H1 (cell line): ENCODE data around the gene NDST3. TPM values are rescaled to one million over a fixed set of nuclear protein-coding genes. Genes with fewer than 3 reads are reported as not detected.

Source experiments
- CTCF ChIA-PET: fragments of 300-600 bp; sonication (Branson Sonifier 250); formaldehyde crosslinking; loops from one replicate; lab custom pipeline; 2021; ENCODE audit not compliant: partially characterized antibody; lab: Charles Lee
- POLR2A ChIA-PET: fragments of 300-600 bp; sonication (Branson Sonifier 250); formaldehyde crosslinking; loops from one replicate; lab custom pipeline; 2021; ENCODE audit warnings: inconsistent platforms; ENCODE audit not compliant: partially characterized antibody; lab: Charles Lee
- DNase-seq, 2 experiments: peaks; one replicate each; pipeline versions ENCODE4 v3.0.0 to v3.0.0-alpha.2; 2010 to 2022; ENCODE audit warnings: low spot score in 2 of 2, low read depth in 1 of 2, mixed read lengths in 1 of 2
- FAIRE-seq: peaks from 2 replicates; lab custom pipeline; 2011; peaks lifted over from hg19 to GRCh38; lab: Jason Lieb, UNC
- H2AFZ ChIP-seq: 2 replicates; pipeline ENCODE4 v1.8.1; 2012; ENCODE audit warnings: low read length, inconsistent platforms
- H2AK5ac ChIP-seq: 2 replicates; pipeline ENCODE4 v1.6.1; 2013; ENCODE audit warnings: low read depth, low read length
- H2BK120ac ChIP-seq: replicated peaks from 2 replicates; pipeline ENCODE3; 2013; ENCODE audit warnings: low read depth, low read length, inconsistent platforms
- H2BK12ac ChIP-seq: 2 replicates; pipeline ENCODE4 v1.6.1; 2013; ENCODE audit warnings: low read depth, low read length
- H2BK15ac ChIP-seq: 2 replicates; pipeline ENCODE4 v1.6.1; 2013; ENCODE audit warnings: low read length
- H2BK20ac ChIP-seq: 2 replicates; pipeline ENCODE4 v1.6.1; 2013; ENCODE audit warnings: low read length
- H2BK5ac ChIP-seq: 2 replicates; pipeline ENCODE4 v1.6.1; 2013; ENCODE audit warnings: low read depth, low read length
- H3K14ac ChIP-seq: 2 replicates; pipeline ENCODE4 v1.6.1; 2013; ENCODE audit warnings: inconsistent platforms; ENCODE audit not compliant: insufficient read length
- H3K18ac ChIP-seq: 2 replicates; pipeline ENCODE4 v1.6.1; 2013; ENCODE audit warnings: low read length; ENCODE audit errors: extremely low read depth
- H3K23ac ChIP-seq: 2 replicates; pipeline ENCODE4 v1.6.1; 2013; ENCODE audit warnings: inconsistent platforms; ENCODE audit not compliant: insufficient read length
- H3K23me2 ChIP-seq: 2 replicates; pipeline ENCODE4 v1.6.1; 2013; ENCODE audit warnings: low read depth, low read length
- H3K27ac ChIP-seq: 2 replicates; pipeline ENCODE4 v1.6.1; 2011; ENCODE audit warnings: low read depth, low read length, inconsistent platforms
- H3K27me3 ChIP-seq, 4 experiments: replicated peaks in 1 of 4; 1 replicate in 1 of 4; 2 replicates in 3 of 4; pipeline versions ENCODE4 v1.6.1 to v1.8.1; 2011 to 2013; ENCODE audit warnings: low read length in 3 of 4, mild to moderate bottlenecking in 3 of 4, inconsistent platforms in 2 of 4, mixed read lengths in 2 of 4, moderate library complexity in 1 of 4; ENCODE audit not compliant: control insufficient read depth in 3 of 4, insufficient read depth in 3 of 4; ENCODE audit errors: extremely low read depth in 1 of 4
- H3K36me3 ChIP-seq, 4 experiments: 2 replicates each; pipeline versions ENCODE4 v1.6.1 to v1.8.1; 2011 to 2013; ENCODE audit warnings: mild to moderate bottlenecking in 4 of 4, low read length in 3 of 4, moderate library complexity in 2 of 4, control low read depth in 1 of 4, inconsistent platforms in 1 of 4; ENCODE audit not compliant: insufficient read depth in 4 of 4, control insufficient read depth in 2 of 4
- H3K4ac ChIP-seq: replicated peaks from 2 replicates; pipeline ENCODE3; 2013; ENCODE audit warnings: low read length, low read depth, mixed read lengths, inconsistent platforms; ENCODE audit not compliant: insufficient read length
- H3K4me1 ChIP-seq, 4 experiments: replicated peaks in 1 of 4; 1 replicate in 1 of 4; 2 replicates in 3 of 4; pipeline versions ENCODE4 v1.6.1 to v1.8.1; 2011 to 2013; ENCODE audit warnings: low read length in 3 of 4, inconsistent platforms in 2 of 4, mixed read lengths in 1 of 4; ENCODE audit not compliant: insufficient read depth in 4 of 4, control insufficient read depth in 3 of 4
- H3K4me2 ChIP-seq, 2 experiments: 2 replicates each; pipeline versions ENCODE4 v1.6.1 to v1.8.1; 2011 to 2013; ENCODE audit warnings: low read depth in 2 of 2, low read length in 2 of 2, control low read depth in 1 of 2, inconsistent platforms in 1 of 2, mild to moderate bottlenecking in 1 of 2; ENCODE audit not compliant: insufficient read depth in 1 of 2
- H3K4me3 ChIP-seq, 4 experiments: fragments of 200-600, 300-600 bp in 1 of 4; sonication (generic), shearing (Covaris generic), sonication (Bioruptor Twin) in 1 of 4; 2 replicates each; pipeline versions ENCODE4 v1.5.1 to v1.8.1; 2011 to 2016; ENCODE audit warnings: low read length in 4 of 4, low read depth in 3 of 4, control low read depth in 2 of 4, inconsistent platforms in 2 of 4, mild to moderate bottlenecking in 2 of 4, mixed read lengths in 1 of 4, moderate library complexity in 1 of 4; ENCODE audit not compliant: insufficient read depth in 2 of 4; ENCODE audit errors: extremely low read depth in 1 of 4
- H3K56ac ChIP-seq: replicated peaks from 2 replicates; pipeline ENCODE3; 2013; ENCODE audit warnings: low read depth, mild to moderate bottlenecking, mixed read lengths, low read length, inconsistent platforms; ENCODE audit not compliant: insufficient read length
- H3K79me1 ChIP-seq: 2 replicates; pipeline ENCODE4 v1.6.1; 2013; ENCODE audit warnings: low read depth, low read length, control low read depth
- H3K79me2 ChIP-seq, 2 experiments: 2 replicates each; pipeline versions ENCODE4 v1.6.1 to v1.8.1; 2012 to 2013; ENCODE audit warnings: low read length in 2 of 2, mild to moderate bottlenecking in 2 of 2, inconsistent platforms in 1 of 2; ENCODE audit not compliant: insufficient read depth in 2 of 2, control insufficient read depth in 1 of 2
- H3K9ac ChIP-seq, 4 experiments: replicated peaks in 1 of 4; 1 replicate in 1 of 4; 2 replicates in 3 of 4; pipeline versions ENCODE4 v1.6.1 to v1.8.1; 2011 to 2013; ENCODE audit warnings: low read depth in 3 of 4, low read length in 3 of 4, control low read depth in 2 of 4, mild to moderate bottlenecking in 2 of 4, moderate library complexity in 2 of 4, inconsistent platforms in 1 of 4; ENCODE audit errors: extremely low read depth in 1 of 4
- H3K9me3 ChIP-seq, 2 experiments: 2 replicates each; pipeline versions ENCODE4 v1.6.1 to v1.8.1; 2012 to 2013; ENCODE audit warnings: mild to moderate bottlenecking in 2 of 2, moderate library complexity in 2 of 2, control low read depth in 1 of 2, inconsistent platforms in 1 of 2, low read depth in 1 of 2, low read length in 1 of 2, mixed read lengths in 1 of 2; ENCODE audit not compliant: insufficient read depth in 2 of 2
- H4K20me1 ChIP-seq, 2 experiments: replicated peaks in 1 of 2; 2 replicates each; pipeline versions ENCODE3 to v1.8.1; 2011 to 2013; ENCODE audit warnings: inconsistent platforms in 2 of 2, low read length in 2 of 2, mild to moderate bottlenecking in 1 of 2; ENCODE audit not compliant: insufficient read depth in 2 of 2, control insufficient read depth in 1 of 2
- H4K5ac ChIP-seq: 2 replicates; pipeline ENCODE4 v1.6.1; 2013; ENCODE audit warnings: low read length, low read depth, mixed read lengths, inconsistent platforms; ENCODE audit not compliant: insufficient read length
- H4K8ac ChIP-seq: 2 replicates; pipeline ENCODE4 v1.8.0; 2013; ENCODE audit warnings: mild to moderate bottlenecking, moderate library complexity, low read length, inconsistent platforms; ENCODE audit not compliant: insufficient read depth; ENCODE audit errors: extremely low read depth
- H4K91ac ChIP-seq: replicated peaks from 2 replicates; pipeline ENCODE3; 2013; ENCODE audit warnings: low read length, mixed read lengths, inconsistent platforms; ENCODE audit not compliant: insufficient read length
- BCL11A ChIP-seq, 2 experiments: IDR thresholded peaks; one replicate each; pipeline ENCODE4 v1.6.1; 2011; ENCODE audit warnings: low read depth in 2 of 2, low read length in 2 of 2, mild to moderate bottlenecking in 2 of 2
- CBX5 ChIP-seq: fragments of 300-800, 300-1000 bp; sonication (generic); IDR thresholded peaks from 2 replicates; pipeline ENCODE4 v1.7.1; 2016; ENCODE audit warnings: antibody characterized with exemption, low read length, low read depth
- CHD1 ChIP-seq: IDR thresholded peaks from 2 replicates; pipeline ENCODE4 v1.6.1; 2012; ENCODE audit warnings: low read depth, low read length, improper control_type of control experiment
- HDAC2 ChIP-seq, 2 experiments: fragments of 300-600 bp in 1 of 2; sonication (generic) in 1 of 2; IDR thresholded peaks; 2 replicates each; pipeline ENCODE4 v1.6.1; 2011 to 2012; ENCODE audit warnings: low read depth in 2 of 2, low read length in 2 of 2, mild to moderate bottlenecking in 2 of 2, moderate library complexity in 2 of 2, borderline replicate concordance in 1 of 2, inconsistent platforms in 1 of 2
- KDM1A ChIP-seq: fragments of 200-600, 300-600 bp; sonication (generic); IDR thresholded peaks from 2 replicates; pipeline ENCODE4 v1.7.1; 2016; ENCODE audit warnings: mild to moderate bottlenecking, low read length, borderline replicate concordance
- NRF1 ChIP-seq: IDR thresholded peaks from 2 replicates; pipeline ENCODE4 v1.6.1; 2011; ENCODE audit warnings: mild to moderate bottlenecking, low read depth, low read length, improper control_type of control experiment
- POLR2A ChIP-seq, 2 experiments: IDR thresholded peaks; 1 replicate in 1 of 2; 2 replicates in 1 of 2; pipeline ENCODE4 v1.6.1; 2011; ENCODE audit warnings: low read depth in 2 of 2, low read length in 2 of 2, mild to moderate bottlenecking in 2 of 2; ENCODE audit errors: control extremely low read depth in 1 of 2
- SP1 ChIP-seq: IDR thresholded peaks from 2 replicates; pipeline ENCODE4 v1.6.1; 2011; ENCODE audit warnings: low read depth, low read length
- SRF ChIP-seq: IDR thresholded peaks from 2 replicates; pipeline ENCODE4 v1.6.1; 2011; ENCODE audit warnings: mild to moderate bottlenecking, low read depth, low read length, moderate library complexity
- TAF1 ChIP-seq: IDR thresholded peaks from 2 replicates; pipeline ENCODE4 v1.6.1; 2011; ENCODE audit warnings: mild to moderate bottlenecking, low read depth, low read length
- USF2 ChIP-seq: IDR thresholded peaks from 2 replicates; pipeline ENCODE4 v1.6.1; 2011; ENCODE audit warnings: low read length, improper control_type of control experiment
- polyA plus RNA-seq, 7 experiments: library from polyadenylated mRNA; depleted of rRNA in 3 of 7; stranded (reverse) in 5 of 7; unstranded in 2 of 7; fragments of >200 nt in 5 of 7; fragments of 200-250 nt in 2 of 7; gene quantifications; 1 replicate in 5 of 7; 2 replicates in 1 of 7; 4 replicates in 1 of 7; pipeline versions ENCODE4 v1.2.1 to v1.2.3, GENCODE V29; 2011 to 2013; ENCODE audit warnings: missing spikeins in 2 of 7, mixed read lengths in 2 of 7
- total RNA-seq: library from RNA; stranded (reverse); fragmentation: NEBNext Ultra II Directional; extraction: Animal tissue kit (Norgen Biotek cat#: 25700); gene quantifications from 2 replicates; pipeline ENCODE4 v1.2.1, GENCODE V29; 2021
- TF ChIP-seq, protein P1 (sequence below): IDR thresholded peaks from 2 replicates; pipeline ENCODE4 v1.6.1; 2012; ENCODE audit warnings: inconsistent platforms

NDST3 gene
- total and polyA plus RNA-seq, 2 of the 8 experiments (the other 6 are each of a cell fraction or from before 2014, with no cell fraction given): 0.35 to 0.60 TPM

- no peak overlapping the region for H3K9ac ChIP-seq
- H3K4ac ChIP-seq: no peak overlapping the region
- FAIRE-seq (no peak), DNase-seq (no peak)
- H2BK5ac ChIP-seq: no peak overlapping the region
- no peak overlapping the region for H3K4me3 ChIP-seq
- no peak overlapping the region for H2AFZ ChIP-seq
- no peak overlapping the region for H3K27ac ChIP-seq
- TF ChIP-seq CHD1: no peak
- TF ChIP-seq NRF1: no peak
- no peak for TF ChIP-seq POLR2A (IDR thresholded peaks at IDR 0.05; ENCODE audit: control extremely low read depth in 1 of 2, low read depth in 2 of 2, low read length in 2 of 2)
- no peak for TF ChIP-seq KDM1A
- TF ChIP-seq SP1: no peak
- TF ChIP-seq USF2: no peak
- no peak for TF ChIP-seq SRF
- TF ChIP-seq HDAC2 (IDR thresholded peaks at IDR 0.05; ENCODE audit: borderline replicate concordance in 1 of 2, low read depth in 2 of 2, low read length in 2 of 2): no peak
- no peak for TF ChIP-seq BCL11A (IDR thresholded peaks at IDR 0.05; ENCODE audit: low read depth in 2 of 2, low read length in 2 of 2)
- TF ChIP-seq CBX5: no peak
- TF ChIP-seq, protein P1, sequence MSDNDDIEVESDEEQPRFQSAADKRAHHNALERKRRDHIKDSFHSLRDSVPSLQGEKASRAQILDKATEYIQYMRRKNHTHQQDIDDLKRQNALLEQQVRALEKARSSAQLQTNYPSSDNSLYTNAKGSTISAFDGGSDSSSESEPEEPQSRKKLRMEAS: no peak
- TF ChIP-seq TAF1: no peak
- no peak overlapping the region for H4K8ac ChIP-seq
- no peak overlapping the region for H3K23ac ChIP-seq
- ChIA-PET CTCF (no interaction called here), POLR2A (no interaction called here)
- H3K14ac ChIP-seq: no peak overlapping the region
- no peaks in the 10 kb centered on the region for H3K23me2 ChIP-seq
- H2AK5ac ChIP-seq: no peak overlapping the region
- H3K79me1 ChIP-seq: no peaks in the 10 kb centered on the region
- no peaks in the 10 kb centered on the region for H3K4me1 ChIP-seq
- no peak overlapping the region for H3K18ac ChIP-seq
- no peaks in the 10 kb centered on the region for H3K36me3 ChIP-seq
- H3K27me3 ChIP-seq: no peaks in the 10 kb centered on the region
- no peaks in the 10 kb centered on the region for H3K9me3 ChIP-seq
- no peaks in the 10 kb centered on the region for H4K20me1 ChIP-seq
- H3K79me2 ChIP-seq: no peaks in the 10 kb centered on the region
- H2BK120ac ChIP-seq: no peak overlapping the region
- no peak overlapping the region for H4K91ac ChIP-seq
- no peak overlapping the region for H2BK12ac ChIP-seq
- H2BK15ac ChIP-seq: no peak overlapping the region
- no peak overlapping the region for H4K5ac ChIP-seq
- no peak overlapping the region for H2BK20ac ChIP-seq
- no peak overlapping the region for H3K4me2 ChIP-seq
- no peak overlapping the region for H3K56ac ChIP-seq
These were observed 142.8 kb downstream of the NDST3 start for GRCh38 chr4:118177126-118177525.
